Midbrain (tissue), 1 donor: ENCODE results near the gene ADRA2A.

Source experiments
- DNase-seq: peaks from one replicate; lab custom pipeline; 2025; lab: John Stamatoyannopoulos, UW

The ADRA2A gene

DNA sequence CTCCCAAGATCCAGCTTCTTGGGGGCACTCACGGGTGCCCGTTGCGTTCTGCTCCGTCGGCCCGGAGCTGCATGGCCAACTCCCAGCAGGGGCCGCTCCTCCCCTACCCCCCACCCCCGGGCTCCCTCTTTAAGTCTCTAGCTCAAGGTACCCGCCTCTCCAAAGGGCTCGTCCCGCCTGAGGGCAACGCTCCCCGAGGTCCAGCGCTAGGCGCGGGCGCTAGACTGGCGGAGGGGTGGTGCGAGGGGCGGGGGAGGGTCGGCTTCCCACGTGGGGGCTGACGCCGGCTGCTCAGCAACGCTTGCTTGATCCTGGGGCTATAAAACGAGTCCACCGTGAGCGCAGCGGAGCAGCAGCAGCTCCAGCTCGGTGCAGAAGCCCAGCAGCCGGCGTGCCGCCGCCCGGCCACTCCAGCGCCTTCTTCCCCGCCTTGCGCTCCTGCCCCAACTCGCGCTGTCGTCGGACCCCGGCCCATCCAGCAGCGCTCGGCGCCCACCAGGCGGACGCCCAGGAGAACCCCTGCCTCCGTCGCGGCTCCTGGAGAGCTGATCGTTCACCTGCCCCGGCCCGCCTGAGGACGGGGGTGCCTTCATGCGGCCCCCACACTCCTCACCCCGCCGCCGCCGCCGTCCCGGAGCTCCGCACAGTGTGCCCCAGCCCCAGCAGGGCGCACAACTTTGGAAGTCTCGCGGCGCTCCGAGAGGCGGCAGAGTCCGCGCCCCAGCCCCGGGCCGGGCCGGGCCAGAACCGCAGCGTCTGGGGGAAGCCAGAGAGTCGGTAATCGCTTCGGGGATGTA, at the start of gene ADRA2A:
Gene ADRA2A (plus strand): TSS at position 348 of the 797 bp plus-strand sequence. CDS start 968 bp downstream, outside the sequence.
- peak; percentile 16 for DNase-seq

DNA sequence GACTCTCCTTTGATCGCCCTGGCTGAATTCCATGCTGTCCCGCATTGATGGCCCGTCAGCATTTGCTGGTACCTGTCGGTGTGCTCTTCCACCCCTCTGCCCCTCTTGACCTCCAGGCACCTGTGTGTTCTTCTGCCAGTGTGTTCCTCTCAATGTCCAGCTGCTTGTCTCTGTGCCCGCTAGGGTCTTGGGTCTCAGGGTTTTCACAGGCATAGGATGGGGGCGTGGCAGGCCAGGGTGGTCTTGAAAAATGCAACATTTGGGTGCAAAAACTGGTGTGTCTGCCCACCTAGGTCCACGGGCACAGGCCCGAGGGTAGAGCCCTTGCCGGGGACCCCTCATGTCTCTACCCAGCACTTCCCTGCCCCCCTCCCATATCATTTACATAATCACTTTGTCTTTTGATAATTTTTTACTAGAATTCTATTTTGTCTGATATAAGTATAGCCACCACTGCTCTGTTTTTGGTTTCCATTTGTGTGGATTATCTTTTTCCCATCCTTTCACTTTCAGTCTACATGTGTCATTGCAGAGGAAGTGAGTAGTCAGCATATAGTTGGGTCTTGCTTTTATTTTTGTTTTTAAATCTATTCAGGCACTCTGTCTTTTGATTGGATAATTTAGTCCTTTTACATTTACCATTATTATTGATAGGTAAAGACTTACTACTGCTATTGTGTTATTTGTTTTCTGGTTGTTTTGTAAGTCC, 46.6 kb upstream of the ADRA2A start:
- DNase-seq, result no peak

GRCh38 chr10:111034598-111035310, 42.1 kb upstream of the ADRA2A start:
- no peak for DNase-seq

GRCh38 chr10:111035542-111035941, 41.3 kb upstream of the ADRA2A start:
- no peak for DNase-seq

- DNase-seq, result no peak
Measured at GRCh38 chr10:111037858-111038257, 39.0 kb upstream of the ADRA2A start.

GRCh38 chr10:111039522-111039921, 37.3 kb upstream of the ADRA2A start:
- DNase-seq, result no peak

GRCh38 chr10:111057006-111057405, 19.8 kb upstream of the ADRA2A start:
- DNase-seq, result no peak

GRCh38 chr10:111063471-111063870, 13.4 kb upstream of the ADRA2A start:
- DNase-seq, result no peak

DNA sequence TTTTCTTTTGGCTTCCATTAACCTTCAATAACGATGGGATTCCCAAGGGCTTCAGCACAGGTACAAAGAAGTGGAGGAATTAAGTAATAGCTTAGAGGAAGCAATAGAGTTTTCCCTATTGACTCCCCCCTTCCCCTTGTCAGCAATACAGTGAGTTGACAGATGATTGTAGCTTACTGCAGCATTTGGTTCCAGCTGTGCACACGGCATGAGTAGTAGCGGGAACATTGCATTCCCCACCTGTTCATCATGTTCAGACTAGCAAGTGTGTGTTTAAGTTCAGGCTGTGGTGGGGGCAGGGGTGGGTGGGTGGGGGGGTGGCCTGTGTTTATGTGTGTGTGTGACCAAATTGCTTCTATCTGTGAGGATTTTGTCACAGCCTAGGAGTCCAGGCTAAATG, 4.6 kb upstream of the ADRA2A start:
- DNase-seq, result no peak

DNA sequence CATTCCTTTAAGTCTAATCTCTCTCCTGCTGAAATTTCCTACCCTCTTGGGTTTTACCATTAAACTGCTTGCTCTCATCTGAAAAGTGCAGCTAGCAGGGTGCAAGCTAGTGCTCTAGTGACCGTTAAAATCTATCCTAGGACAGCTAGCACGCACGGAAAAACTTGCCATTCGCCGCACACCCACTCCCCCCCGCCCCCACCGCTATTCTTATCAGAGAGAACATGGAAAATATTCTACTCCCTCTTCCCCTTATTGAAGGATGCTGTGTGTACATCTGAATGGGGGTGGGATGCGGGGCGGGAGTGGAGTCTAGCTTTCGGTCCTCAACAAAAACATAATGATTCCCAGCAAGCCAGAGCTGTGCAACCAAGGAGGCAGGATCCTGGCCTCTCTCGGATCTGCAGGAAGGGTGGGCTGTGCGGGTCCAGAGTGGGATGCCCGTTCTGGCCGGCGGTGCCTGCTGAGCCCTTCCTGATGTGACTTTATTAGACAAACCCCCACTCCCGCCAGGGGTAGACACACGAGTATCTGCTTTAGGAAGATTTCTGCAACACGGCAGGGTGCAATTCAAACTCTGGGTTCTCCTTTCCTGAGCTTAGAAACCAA, 1.1 kb upstream of the ADRA2A start:
- DNase-seq, result no peak

DNA sequence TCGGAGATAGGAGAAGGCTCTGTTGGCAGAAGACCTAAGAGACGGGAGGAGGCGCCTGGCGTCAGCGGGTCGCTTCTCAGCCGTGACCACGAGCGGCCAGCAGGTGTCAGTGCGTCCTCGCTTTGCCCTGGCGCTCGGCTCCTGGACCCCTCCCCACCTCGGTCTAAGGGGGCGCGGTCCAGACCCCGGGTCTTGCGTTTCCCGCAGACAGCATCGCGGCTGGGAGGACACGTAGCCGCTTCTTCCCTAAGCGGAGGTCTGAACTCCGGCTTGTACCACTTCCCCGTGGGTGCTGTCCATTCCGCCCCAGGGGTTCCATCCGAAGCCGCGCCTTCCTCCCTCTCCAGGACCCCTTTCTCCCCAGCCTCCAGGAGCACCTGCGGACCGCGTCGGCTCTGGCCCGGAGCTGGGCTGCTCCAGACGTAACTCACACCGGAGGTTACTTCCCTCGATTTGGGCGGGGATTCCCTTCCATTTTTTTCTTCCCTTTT, 593 bp upstream of the ADRA2A start:
- DNase-seq, result peak; percentile 62

GRCh38 chr10:111077479-111077784, 603 bp downstream of the ADRA2A start:
- DNase-seq, result no peak

GRCh38 chr10:111077785-111078504, 1.1 kb downstream of the ADRA2A start:
- DNase-seq, result no peak

DNA sequence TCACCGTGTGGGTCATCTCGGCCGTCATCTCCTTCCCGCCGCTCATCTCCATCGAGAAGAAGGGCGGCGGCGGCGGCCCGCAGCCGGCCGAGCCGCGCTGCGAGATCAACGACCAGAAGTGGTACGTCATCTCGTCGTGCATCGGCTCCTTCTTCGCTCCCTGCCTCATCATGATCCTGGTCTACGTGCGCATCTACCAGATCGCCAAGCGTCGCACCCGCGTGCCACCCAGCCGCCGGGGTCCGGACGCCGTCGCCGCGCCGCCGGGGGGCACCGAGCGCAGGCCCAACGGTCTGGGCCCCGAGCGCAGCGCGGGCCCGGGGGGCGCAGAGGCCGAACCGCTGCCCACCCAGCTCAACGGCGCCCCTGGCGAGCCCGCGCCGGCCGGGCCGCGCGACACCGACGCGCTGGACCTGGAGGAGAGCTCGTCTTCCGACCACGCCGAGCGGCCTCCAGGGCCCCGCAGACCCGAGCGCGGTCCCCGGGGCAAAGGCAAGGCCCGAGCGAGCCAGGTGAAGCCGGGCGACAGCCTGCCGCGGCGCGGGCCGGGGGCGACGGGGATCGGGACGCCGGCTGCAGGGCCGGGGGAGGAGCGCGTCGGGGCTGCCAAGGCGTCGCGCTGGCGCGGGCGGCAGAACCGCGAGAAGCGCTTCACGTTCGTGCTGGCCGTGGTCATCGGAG, 1.8 kb downstream of the ADRA2A start:
- DNase-seq, result no peak

DNA sequence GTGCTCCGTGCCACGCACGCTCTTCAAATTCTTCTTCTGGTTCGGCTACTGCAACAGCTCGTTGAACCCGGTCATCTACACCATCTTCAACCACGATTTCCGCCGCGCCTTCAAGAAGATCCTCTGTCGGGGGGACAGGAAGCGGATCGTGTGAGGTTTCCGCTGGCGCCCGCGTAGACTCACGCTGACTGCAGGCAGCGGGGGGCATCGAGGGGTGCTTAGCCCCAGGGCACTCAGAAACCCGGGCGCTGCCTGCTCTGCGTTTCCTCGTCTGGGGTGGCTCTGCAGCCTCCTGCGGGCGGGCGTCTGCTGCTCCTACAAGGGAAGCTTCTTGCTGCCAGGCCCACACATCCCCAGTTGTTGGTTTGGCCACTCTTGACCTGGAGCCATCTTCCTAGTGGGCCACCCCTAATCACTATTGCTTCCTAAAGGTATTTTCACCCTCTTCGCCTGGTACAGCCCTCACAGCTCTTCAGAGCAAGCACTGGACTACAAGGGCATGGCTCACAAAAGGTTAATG, 2.5 kb downstream of the ADRA2A start:
- DNase-seq, result no peak

DNA sequence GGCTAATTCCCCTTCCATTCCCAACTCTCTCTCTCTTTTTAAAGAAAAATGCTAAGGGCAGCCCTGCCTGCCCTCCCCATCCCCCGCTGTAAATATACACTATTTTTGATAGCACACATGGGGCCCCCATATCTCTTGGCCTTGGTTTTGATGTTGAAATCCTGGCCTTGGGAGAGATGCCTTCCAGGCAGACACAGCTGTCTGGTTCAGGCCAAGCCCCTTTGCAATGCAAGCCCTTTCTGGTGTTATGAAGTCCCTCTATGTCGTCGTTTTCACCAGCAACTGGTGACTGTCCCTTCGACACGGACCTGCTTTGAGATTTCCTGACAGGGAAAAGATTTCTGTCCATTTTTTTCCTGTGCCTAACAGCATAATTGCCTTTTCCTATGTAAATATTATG, 3.0 kb downstream of the ADRA2A start:
- no peak for DNase-seq

- DNase-seq, result no peak
Measured at GRCh38 chr10:111080224-111080623, 3.4 kb downstream of the ADRA2A start.

DNA sequence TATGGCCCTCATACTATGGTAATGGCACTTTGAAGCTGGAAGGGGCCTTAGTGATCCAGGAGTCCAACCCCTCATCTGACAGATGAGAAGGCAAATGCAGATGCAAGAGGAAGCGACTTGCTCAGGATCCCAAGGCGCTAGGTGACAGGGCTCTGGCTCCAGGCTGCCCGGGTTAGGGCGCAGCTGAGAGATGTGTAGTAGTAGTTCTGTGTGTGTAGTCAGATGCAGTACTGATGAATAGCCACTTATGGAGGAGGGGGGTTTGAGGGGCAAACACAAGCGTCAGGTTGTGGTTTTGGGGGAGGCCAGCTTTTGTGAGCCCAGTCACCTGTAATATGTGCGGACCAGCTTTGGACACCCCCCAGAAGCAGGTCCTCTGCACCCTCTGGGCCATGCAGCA, 4.8 kb downstream of the ADRA2A start:
- no peak for DNase-seq

DNA sequence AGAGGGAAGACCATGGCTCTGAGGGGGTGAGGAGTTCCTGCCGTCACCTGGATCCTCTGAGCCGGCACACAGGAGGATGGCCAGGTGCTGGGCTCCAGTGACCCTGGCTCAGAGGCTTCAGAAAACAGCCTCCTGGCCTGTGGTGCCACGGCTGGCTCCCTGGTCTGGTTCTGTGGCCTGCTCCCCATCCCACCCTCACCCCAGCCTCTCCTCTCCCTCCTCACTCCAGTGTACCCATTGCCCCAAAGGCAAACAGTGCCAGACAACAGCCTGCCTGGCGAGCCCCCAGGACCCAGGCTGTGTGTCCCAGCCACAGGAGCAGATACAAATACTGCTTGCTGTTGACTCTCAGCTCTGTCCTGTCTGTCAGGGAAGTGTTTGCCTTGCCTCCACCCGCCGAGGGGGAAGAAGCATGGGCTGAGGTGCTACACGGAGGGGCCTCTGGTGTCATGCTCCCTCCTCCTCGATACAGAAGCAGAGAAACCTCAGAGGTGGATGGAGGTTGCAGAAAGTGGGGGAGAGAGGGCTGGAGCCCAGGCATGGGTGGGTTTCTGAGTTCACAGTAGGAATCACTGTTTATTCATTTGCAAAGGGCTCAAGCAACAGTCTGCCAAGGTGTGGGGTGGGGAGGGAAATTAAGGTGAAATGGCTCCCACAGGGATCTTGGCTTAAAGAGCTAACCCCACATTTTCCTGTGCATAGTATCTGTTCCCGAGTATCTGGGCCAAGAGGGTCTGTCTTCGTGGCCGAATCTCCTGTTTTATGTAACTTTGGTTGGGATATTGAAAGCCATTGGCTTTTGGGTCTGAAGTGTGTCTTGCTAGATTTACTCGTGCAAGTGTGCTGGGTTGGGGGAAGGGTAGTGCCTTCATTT, 5.5 kb downstream of the ADRA2A start:
- DNase-seq, result no peak
